HG02943 (cell line): Measurements from ENCODE around the gene UMAD1.

Source experiments
- ATAC-seq: cut with Tn5 transposase; IDR thresholded peaks from one replicate; pipeline ENCODE4 v1.9.1; 2021; ENCODE audit warnings: mild to moderate bottlenecking, low read depth, moderate library complexity; ENCODE audit not compliant: unreplicated experiment

The UMAD1 gene

GRCh38 chr7:7687800-7688199 lies 47.2 kb downstream of the UMAD1 start:
- no peak for ATAC-seq

- ATAC-seq = no peak
Measured at GRCh38 chr7:7688310-7688709, 47.8 kb downstream of the UMAD1 start.

- ATAC-seq = no peak
Measured at GRCh38 chr7:7688956-7689355, 48.4 kb downstream of the UMAD1 start.

GRCh38 chr7:7693881-7694280 lies 53.3 kb downstream of the UMAD1 start:
- ATAC-seq = no peak

GRCh38 chr7:7694542-7694941 lies 54.0 kb downstream of the UMAD1 start:
- ATAC-seq = no peak

- ATAC-seq = no peak
Measured at GRCh38 chr7:7695111-7695817, 54.7 kb downstream of the UMAD1 start.

- no peak for ATAC-seq
Measured at GRCh38 chr7:7696458-7697119, 56.0 kb downstream of the UMAD1 start.

GRCh38 chr7:7698930-7699329 lies 58.4 kb downstream of the UMAD1 start:
- ATAC-seq = no peak

- no peak for ATAC-seq
Measured at GRCh38 chr7:7699380-7699779, 58.8 kb downstream of the UMAD1 start.

- ATAC-seq = no peak
Measured at GRCh38 chr7:7699970-7700369, 59.4 kb downstream of the UMAD1 start.

GRCh38 chr7:7701527-7701926 lies 61.0 kb downstream of the UMAD1 start:
- ATAC-seq = no peak

- no peak for ATAC-seq
Measured at GRCh38 chr7:7702826-7703225, 62.3 kb downstream of the UMAD1 start.

GRCh38 chr7:7703427-7703826 lies 62.9 kb downstream of the UMAD1 start:
- no peak for ATAC-seq

GRCh38 chr7:7704867-7705266 lies 64.3 kb downstream of the UMAD1 start:
- no peak for ATAC-seq

GRCh38 chr7:7705318-7705717 lies 64.8 kb downstream of the UMAD1 start:
- ATAC-seq = no peak

- peak; percentile 67 for ATAC-seq
Measured at GRCh38 chr7:7706101-7706511, 65.6 kb downstream of the UMAD1 start.

- ATAC-seq = no peak
Measured at GRCh38 chr7:7706556-7707172, 66.1 kb downstream of the UMAD1 start.

GRCh38 chr7:7707246-7707645 lies 66.7 kb downstream of the UMAD1 start:
- ATAC-seq = no peak

- no peak for ATAC-seq
Measured at GRCh38 chr7:7707806-7708205, 67.3 kb downstream of the UMAD1 start.

GRCh38 chr7:7709291-7709690 lies 68.7 kb downstream of the UMAD1 start:
- ATAC-seq = no peak

GRCh38 chr7:7710469-7710868 lies 69.9 kb downstream of the UMAD1 start:
- no peak for ATAC-seq

- no peak for ATAC-seq
Measured at GRCh38 chr7:7713730-7714129, 73.2 kb downstream of the UMAD1 start.
